ENCODE results near the gene BCL2L11.

The BCL2L11 gene

DNA sequence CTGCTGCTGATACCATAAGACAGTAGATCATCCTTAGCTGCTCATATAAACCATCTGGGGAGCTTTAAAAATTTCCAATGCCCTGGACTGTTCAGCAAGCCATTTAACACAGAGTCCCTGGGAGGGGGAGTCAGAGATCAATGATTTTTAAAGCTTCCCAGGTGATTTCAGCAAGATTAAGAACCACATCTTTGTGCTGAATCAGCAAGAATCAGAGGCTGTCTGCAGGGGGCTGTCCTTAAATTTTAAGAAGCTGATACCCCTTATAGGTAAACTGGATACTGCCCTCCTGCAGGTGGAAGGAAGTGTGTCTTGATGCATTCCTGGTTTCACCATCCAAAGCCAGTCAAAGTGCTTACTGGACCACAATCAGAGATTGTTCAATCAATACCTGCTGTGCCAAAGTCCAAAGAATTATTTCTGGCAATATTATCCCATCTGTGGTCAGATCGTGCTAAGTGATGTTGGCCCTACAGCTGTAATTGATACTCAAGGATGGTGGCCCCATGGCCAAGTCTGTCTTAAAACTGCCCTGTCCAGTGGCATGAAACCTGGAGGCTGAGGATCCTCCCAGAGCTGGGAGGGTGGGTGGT lies 72.2 kb downstream of the BCL2L11 start:
- no peak for DNase-seq (ENCODE audit: low spot score)

DNA sequence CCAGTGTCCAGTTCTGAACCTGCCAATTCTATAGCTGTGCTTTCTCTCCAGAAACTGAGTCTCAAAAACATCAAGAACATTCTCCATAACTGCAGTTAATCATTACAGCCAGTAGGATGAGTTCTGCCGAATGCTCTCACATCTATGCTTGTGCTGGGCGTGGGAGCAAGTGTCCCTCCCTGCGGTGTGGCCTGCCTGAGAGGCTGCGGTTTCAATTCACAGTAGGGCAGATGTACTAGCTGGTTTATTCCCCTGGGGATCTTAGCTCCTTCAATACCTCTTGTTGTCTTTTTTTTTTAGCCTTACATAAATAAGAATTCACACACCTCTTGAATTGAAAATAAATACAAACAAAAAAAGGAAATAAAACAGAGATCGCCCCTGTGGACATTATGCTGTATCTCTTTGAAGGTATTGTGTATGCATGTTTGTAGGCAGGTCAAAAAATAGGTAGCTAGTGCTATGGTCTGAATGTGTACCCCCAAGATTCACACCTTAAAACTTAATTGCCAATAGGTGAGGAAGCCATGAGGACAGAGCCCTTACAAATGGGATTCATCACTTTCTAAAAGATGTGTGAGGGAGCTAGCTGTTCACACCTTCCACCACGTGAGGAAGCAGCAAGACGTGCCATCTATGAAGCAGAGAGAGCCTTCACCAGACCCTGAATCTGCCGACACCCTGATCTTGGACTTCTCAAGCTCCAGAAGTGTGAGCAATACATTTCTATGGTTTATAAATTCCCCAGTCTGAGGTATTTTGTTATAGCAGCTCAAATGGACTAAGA lies 74.3 kb downstream of the BCL2L11 start:
- DNase-seq (ENCODE audit: low spot score): no peak

DNA sequence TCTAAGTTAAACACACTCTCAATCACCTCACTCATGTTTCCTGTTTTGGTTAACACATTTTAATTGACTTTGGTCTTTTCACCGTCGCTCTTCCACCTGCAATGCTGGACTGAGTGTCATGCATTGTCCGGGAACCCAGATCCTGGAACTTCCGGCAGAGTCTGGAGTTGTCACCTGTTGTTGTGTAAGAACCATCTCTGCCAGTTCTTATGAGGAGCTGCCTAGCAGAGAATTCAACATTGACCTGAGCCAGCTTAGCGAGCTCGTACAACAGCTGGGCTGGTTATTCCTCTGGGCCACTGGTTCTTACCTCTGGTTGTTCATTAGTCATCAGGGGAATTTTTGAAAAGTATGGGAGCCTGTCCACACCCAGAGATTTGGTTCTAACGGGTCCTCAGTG lies 75.7 kb downstream of the BCL2L11 start:
- no peak for DNase-seq (ENCODE audit: low spot score)

DNA sequence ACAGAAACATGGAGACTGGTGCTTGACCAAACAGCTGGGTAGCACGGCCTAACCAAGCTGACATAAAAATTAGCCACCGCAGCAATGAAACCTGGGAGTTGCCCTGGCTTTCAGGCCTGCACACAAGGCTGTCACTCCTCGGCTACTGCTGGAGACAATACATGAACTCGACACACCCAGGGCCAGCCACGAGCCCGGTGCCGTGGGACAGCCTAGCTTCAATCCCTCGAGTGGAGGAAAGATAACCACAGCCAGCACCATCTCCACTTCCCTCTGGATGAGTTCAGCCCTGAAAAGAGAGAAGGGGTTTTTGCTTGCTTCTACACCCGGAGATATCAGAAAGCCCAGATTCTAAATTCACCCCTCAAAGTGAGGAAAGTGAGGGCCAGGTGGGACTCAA lies 78.0 kb downstream of the BCL2L11 start:
- DNase-seq (ENCODE audit: low spot score): no peak

DNA sequence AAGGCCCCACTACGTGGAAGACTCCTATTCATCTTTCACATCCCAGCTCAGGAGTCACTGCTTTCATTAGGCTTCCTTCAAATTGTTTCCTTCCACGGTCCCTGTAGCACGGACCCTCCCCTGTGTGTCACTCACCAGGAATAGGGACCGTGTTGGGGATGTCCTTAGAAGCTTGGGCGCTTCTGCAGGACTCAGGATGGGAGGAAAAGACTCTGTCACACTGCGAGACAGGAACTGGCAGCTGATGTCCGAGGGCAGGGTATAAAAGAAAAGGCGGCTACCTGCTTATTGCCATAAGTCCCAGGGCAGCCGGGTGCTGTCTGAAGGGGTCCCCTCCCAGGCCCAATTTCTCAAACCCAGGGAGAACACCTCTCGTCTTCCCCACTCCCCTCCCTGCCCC lies 79.1 kb downstream of the BCL2L11 start:
- no peak for DNase-seq (ENCODE audit: low spot score)

DNA sequence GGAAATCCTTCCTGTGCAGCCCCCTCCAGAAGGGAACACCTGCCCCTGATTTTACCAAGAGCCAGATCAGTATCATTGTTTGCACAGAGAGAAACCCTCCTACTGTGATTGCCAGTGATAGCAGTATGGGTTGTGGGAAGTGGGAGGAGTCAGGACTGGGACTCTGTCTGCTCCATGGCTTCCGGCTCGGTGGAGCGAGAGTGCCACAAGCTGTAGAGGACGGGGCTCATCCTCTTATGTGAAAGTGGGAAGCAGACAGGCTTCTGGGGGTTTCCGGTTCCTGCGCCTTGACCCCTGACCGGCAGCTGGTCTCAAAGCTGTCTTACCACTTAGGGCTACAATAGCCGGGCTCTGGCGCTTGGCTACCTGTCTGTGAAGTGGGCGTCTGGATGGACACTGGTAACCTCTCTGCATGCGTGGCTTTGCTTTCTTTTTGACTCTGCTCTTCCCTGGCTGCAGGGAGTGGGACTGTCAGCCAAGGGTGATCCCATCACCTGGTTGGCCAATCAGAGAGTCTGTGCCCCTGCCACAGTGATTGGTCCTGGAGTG lies 79.7 kb downstream of the BCL2L11 start:
- DNase-seq (ENCODE audit: low spot score): no peak

DNA sequence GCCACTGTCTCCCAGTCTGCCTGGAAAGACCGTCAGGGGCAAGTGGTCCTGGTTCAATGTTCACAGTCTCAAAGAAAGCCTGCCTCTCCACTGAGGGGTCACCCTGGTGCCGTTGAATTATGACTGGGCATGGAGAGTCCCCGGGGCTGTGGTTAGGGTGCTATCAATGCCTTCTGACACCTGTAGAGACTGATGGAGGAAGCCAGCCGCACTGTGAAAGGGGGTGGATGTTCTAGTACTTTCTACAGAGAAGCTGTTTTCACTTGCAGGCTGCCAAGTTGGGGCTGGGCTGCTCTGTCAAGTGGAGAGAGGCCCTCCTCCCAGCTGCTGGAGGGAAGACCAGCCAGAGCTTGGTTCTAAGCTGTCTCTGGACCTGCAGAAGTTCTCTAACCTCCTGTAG lies 80.5 kb downstream of the BCL2L11 start:
- DNase-seq (ENCODE audit: low spot score): no peak

DNA sequence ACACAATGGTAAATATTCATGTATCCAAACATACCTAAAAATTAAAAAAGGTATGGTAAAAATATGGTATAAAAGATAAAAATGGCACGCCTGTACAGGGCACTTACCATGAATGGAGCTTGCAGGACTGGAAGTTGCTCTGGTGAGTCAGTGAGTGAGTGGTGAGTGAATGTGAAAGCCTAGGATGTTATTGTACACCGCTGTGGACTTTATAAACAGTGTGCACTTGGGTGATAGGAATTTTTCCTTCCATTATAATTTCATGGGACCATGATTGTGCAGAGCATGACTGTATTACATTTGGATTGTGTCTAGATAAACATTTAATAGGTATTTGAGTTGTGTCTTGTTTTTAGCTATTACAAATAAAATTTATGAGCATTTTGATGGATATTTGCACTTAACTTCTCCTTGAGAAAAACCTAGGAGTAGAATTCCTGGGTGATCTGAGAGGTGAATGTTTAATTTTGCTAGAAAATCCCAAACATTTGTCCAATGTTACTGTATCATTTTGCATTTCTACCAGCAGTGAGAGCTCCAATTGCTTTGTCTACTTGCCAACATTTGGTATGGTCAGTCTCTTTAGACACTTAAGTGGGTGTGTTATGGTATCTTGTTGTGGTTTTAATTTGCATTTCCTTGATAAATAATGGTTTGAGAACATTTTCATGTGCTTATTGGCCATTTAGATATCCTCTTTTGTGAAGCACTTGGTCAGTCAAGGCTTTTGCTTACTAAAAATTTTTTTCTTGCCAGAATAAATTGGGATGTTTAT lies 81.7 kb downstream of the BCL2L11 start:
- no peak for DNase-seq (ENCODE audit: low spot score)

DNA sequence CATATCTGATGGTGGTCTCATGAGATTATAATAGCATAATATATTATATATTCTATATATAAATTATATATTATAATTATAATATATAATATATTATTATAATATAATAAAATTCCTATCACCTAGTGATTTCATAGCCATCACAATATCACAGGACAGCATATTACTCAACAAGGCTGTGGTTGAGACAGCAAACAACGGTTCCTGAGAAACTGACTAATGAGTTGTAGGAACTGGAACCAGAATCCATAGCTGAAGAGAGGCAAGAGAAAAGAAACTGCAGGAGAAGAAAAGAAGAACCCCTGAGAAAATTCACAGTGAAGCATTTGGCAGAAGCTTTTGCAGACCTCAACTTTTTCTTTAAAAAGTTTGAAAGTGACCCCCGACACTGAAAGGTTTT lies 84.0 kb downstream of the BCL2L11 start:
- no peak for DNase-seq (ENCODE audit: low spot score)

DNA sequence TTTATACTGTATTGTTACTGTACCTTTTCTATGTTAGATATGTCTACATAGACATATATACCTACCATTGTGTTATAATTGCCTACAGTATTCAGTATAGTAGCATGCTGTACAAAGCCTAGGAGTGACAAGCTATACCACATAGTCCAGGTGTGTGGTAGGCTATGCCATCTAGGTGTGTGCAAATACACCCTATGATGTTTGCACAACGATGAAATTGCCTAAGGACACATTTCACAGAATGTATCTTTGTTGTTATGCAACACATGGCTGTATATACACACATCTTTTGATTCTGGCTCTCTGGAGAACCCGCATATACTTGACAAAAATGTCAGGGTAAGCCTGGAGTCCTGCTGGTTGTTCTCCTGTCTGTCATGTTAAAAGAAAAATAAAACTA lies 85.1 kb downstream of the BCL2L11 start:
- DNase-seq (ENCODE audit: low spot score): no peak

DNA sequence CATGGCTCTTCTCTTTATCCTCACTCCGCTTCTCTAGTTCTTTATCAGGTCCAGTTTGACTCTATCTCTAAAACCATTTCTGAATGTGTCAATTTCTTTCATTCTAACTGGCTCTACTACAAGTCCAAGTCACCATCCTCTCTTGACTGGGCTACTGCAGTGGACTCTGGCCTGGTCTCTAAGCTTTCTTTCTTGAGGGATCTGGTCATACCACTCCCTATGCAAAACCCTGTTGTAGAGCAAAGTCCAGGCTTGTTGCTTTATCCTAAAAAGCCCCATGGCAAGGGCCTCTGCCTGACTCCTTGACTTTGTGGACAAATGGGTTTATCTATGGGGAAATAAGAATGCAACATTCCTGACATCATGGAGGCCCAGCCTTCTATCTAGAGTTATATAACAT lies 87.1 kb downstream of the BCL2L11 start:
- no peak for DNase-seq (ENCODE audit: low spot score)

DNA sequence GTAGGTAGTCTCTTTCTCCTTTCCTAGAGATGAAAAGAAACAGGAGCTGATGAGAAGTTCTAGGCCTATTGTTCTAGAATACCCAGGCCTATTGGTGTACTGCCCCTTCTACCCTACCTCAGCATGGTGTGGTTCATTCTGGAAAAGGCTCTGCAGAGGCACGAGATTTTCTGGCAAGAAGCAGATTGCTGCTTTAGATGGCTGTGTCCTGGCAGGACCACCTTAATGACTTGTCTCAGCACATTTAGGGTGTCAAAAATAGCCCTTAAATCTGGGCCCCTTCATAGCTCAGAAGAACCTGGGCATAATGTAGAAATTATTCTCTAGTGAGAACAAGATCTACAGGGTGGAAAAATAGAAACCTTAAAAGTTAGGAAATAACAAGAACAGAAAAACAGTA lies 87.9 kb downstream of the BCL2L11 start:
- no peak for DNase-seq (ENCODE audit: low spot score)

DNA sequence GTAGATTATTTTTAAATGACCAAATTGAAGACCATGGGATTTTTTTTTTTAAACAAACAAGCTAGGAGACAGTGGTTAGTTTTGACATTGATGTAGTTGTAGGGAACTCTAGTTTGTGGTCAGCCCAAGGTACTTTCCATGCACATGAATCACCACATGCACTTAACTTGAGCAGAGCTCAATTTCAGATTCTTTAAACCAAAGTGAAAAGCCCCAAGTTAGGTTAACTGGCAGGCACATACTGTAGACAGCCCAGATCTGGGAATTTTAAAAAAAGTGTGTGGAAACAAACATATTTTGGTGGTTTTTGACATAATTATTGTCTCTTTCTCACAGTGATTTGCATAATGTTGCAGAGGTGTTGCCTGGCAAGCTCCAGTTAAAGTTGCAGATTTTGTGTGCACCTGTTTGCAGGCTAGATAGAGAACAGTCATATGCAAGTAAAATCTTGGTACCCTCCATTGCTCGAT lies 88.4 kb downstream of the BCL2L11 start:
- DNase-seq (ENCODE audit: low spot score): no peak

DNA sequence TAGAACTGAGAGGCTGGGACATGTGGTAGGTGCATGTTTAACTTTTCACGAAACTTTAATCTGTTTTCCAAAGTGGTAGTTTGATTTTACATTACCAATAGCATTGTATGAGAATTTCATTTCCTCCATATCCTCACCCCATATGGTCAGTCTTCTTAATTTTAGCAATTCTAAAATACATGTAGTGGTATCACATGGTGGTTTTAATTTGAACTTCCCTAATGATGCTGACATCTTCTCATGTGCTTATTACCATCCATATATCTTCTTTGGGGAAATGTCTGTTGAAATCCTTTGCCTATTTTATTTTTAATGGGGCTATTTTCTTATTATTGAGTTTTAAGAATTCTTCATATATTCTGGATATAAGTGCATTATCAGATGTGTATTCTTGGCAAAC lies 89.3 kb downstream of the BCL2L11 start:
- DNase-seq (ENCODE audit: low spot score): no peak

DNA sequence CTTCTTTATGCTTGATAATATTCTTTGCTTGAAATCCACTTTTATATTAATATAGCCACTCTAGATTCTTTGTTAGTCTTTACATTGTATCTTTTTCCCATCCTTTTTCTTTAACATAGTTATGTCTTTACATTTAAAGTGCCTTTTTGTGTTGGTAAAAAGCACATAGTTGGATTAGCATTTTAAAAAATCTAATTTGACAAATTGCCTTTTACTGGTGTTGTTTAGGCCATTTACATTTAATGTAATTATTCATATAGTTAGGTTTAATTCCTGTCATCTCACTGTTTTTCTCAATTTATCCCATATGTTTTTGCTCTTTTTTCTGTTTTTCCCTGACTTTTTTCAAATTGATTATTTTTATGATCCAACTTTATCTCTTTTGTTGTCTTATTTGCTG lies 93.2 kb downstream of the BCL2L11 start:
- no peak for DNase-seq (ENCODE audit: low spot score)

DNA sequence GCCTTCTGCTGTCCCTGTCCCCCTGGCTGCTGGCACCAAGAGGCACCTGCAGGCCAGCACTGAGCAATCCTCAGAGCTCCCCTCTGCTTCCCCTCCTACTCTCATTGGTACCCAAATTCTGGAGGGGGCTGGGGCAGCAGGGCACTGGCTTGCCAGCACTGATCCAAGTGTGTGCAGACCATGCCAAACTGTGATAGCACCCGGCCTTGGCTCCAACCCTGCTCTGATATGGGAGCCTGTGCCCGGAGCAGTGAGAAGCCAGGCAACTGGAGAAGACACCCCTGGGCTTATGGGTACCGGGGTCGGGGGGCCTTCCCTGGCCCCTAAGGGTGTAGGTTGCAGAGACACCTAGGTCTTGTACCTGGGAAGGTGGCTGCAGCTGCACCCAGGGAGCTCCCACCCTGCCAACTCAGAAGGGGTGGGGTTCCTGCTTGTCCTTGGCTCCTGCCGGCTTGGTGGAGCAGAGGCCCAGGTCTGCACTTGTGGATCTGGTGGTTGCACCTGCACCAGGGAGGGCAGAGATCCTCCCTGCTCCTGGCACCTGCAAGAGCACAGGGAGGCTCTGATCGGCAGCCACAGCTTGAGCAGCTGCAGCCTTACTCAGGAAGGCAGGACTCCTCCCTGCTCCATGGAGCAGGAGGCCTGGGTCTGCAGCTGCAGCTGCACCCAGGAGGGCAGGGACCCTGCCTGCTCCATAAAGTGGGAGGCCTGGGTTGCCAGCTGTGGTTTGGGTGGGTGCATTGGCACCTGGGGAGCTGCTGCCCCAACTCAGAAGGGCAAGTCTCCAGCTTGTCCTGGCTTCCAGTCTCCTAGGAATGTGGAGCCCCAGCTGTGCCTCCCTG lies 96.3 kb downstream of the BCL2L11 start:
- no peak for DNase-seq (ENCODE audit: low spot score)

Measured in AG08395 (cell line).